Hindlimb muscle (tissue), 1 donor: Measurements from ENCODE around the gene IHH. TPM values are rescaled to one million over a fixed set of nuclear protein-coding genes. Genes with fewer than 3 reads are reported as not detected.
A peak's percentile ranks its signal among the peaks of the same experiment; 100 is the strongest.

ENCODE experiments used
- DNase-seq: peaks from one replicate; pipeline ENCODE4 v3.0.0-alpha.2; 2013
- polyA plus RNA-seq: library from polyadenylated mRNA; unstranded; fragments of 120-200 nt; gene quantifications from one replicate; pipeline ENCODE4 v1.2.1, GENCODE V29; 2013; ENCODE audit not compliant: insufficient read length

Gene IHH
- polyA plus RNA-seq, 1 donor, result not detected

DNA sequence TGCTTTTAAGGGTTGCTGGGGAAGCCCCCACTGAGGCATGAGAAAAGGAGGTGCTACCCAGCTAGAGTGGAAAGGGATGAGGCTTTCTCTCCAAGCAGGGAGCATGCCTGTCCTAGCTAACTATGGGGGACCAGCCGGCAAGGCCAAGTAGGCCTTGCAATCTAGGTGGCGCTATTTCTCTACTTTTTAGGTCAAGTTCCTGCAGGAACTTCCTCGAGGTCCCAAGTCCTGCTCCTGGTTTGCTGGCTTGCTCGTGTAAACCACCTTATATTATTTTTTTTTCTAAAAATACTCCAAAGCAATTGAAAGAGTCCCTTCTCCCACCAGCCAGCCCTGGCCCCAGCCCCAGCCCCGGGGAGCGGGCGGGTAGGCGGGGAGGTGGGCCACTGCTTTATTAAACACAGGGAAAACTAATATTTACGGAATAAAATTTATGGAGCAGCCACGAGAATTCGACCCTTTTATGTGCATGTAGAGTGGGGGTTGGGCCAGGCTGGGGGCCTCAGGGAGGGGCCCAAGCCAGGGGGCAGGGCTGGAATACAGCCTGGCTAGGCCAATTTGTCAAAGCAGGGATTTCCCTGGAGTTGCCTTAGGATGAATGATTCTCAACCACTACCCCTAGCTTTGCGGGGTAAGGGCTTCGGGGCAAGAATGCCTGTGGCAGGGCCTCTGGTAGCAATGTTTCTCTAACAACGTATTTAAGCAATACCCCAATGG lies 12.8 kb upstream of the IHH start:
- DNase-seq, result no peak

- DNase-seq, result no peak
These were observed 12.1 kb upstream of the IHH start for GRCh38 chr2:219072741-219073250.

DNA sequence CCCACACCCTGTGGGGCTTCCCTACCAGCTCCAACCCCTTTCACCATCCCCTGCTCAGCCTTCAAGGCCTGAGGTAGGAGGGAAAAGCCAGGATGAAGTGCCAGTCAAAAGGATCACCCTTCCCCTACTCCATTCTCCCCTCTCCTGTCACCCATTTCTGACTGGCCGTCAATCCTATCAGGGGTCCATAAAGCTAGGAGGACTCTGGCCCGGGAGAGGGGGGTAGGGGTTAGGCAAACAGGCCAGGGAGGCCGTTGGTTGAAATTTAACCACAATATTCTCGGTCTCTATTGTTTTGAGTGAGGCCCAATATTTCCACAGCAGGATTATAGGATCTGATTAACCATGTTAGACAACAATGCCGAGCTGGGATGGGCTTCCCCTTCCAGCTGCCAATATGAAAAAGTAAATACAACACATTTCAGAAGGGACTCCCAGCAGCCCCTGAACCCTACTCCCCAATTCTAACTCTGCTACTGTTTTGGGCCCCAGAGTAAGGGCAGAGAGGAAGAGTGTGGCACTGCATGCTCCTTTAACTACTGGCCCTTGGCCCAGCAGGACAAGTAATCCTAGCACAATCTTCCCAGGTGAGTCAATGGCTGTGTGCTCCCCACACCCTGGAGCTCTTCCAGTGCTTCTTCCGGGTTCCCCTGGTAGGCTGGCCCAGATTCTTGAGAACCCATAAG lies 10.6 kb upstream of the IHH start:
- DNase-seq, result no peak

DNA sequence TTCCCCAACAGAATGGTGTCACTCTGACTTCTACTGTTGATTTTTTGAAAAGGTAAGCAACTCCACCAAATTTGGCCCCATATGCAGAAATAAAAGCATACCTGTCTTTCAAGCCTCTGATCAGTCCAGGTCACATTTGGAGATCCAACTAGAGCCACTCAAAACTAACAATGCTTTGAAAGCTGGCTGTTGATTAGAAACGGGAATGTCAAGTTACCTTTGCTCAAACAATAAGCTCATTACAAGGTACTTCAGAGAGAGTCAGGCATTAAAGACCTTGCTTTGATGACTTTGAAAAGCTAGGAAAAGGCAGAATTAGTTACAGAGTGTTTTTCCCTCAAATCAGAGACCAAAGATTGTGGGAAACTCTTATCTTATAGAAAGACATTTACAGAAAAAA lies 4.8 kb upstream of the IHH start:
- no peak for DNase-seq

DNA sequence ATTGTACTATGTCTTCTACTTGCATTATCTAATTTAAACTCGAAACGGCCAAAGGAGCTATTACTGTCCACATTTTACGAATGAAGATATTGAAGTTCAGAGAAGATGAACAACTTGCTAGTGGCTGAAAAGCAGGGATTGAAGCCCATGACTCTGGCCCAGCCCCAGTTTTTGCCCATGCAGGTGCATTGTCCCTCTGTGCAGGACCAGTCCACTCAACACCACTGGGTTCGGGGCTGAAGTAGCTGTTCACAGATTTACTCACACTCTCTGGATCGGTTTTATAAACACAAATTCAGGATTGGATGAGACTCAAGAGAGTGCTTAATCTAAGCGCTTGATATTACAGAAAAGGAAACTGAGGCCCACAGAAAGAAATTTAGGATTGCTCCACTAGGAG lies 1.4 kb upstream of the IHH start:
- DNase-seq, result no peak

GRCh38 chr2:219059725-219060682 lies 717 bp downstream of the IHH start:
- DNase-seq, result no peak

DNA sequence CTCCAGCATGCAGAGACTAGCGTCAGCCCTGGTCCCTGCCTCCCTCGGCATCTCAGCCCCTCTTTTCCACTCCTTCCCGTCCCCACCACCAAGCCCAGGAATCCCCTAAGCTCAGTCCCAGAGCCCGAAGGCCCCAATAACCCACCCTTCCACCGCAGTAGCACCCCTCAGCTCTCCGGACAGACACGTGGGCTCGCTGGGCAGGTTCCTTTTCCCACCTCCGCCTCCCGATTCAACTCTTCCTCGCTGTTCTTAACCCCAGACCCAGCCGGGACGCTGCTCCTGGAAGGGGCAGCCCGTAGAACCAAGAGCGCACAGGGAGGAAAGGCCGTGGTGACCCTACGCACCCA lies 1.4 kb downstream of the IHH start:
- DNase-seq, result no peak

DNA sequence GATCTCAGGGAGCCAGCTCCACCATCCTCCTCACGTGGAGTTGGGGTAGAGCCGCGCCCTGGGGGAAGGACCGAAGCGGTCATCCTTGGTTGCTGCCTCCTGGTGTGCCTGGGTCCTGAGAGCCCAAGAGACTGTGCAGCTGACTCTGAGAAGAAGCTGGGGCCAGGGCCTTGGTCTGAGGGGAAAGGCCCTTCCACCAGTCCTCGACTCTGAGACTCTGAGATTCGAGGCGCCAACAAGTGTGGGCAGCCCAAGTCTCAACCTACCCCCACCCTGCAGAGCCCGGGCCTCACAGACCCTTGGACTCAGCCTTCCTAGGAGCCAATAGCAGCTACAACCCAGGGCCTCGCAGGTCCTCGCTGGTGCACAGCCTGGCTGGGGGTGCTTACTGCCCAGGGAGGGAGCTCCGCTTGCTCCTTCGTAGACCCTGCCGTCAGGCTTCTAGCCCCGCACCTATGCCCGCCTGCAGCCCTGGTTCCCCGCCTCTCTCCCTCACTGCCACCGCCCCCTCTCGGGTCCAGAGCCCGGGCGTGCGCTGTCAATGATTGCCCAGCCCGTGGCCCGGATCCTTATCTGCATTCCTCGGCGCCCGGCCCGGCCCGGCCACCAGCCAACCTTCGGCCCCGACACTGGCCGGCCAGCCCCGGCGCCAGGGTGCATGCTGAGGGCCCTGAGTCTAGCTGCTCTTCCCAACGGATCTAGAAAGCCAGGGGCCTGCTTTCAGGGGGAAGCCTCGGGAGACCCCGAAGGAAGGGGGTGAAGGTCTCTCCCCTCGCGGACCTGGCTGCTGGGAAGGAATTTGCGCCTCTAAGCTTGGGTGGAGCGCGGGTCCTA lies 2.0 kb downstream of the IHH start:
- no peak for DNase-seq

- DNase-seq, result peak; percentile 57
These were observed 2.8 kb downstream of the IHH start for GRCh38 chr2:219057709-219058540.

DNA sequence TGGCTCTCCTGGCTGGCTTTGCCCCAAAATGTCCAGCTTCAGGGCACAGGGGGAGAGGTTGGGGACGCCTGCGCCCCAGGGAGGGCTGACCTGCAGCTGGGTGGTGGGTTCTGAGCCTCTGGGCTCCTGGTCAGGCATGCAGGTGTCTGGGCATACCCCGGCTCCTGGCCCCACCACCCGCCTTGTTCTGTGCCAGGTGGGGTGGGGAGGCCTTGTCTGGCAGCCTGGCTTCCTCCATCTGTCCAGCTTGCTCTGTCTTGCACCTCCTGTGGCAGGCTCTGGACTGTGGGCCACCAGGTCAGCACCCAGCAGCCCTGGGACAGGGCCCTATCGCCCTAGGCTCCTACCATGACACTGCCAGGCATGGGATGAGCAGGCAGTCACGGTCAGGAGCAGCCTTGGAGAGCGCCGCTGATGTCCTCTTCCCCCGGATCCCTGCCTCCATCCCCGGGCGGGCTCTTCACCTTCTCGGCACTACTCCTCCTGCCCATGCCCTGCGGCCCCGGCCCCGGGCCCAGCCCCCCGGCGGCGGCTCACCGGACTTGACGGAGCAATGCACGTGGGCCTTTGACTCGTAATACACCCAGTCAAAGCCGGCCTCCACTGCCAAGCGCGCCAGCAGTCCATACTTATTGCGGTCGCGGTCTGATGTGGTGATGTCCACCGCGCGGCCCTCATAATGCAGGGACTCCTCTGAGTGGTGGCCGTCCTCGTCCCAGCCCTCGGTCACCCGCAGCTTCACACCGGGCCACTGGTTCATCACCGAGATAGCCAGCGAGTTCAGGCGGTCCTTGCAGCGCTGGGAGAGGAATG lies 3.6 kb downstream of the IHH start:
- no peak for DNase-seq

- no peak for DNase-seq
These were observed 4.4 kb downstream of the IHH start for GRCh38 chr2:219056176-219056895.

- no peak for DNase-seq
These were observed 5.5 kb downstream of the IHH start for GRCh38 chr2:219054956-219055903.

- no peak for DNase-seq
These were observed 11.4 kb downstream of the IHH start for GRCh38 chr2:219049282-219049681.

GRCh38 chr2:219045937-219046550 lies 14.7 kb downstream of the IHH start:
- peak; percentile 62 for DNase-seq

- no peak for DNase-seq
These were observed 18.0 kb downstream of the IHH start for GRCh38 chr2:219042750-219043149.

DNA sequence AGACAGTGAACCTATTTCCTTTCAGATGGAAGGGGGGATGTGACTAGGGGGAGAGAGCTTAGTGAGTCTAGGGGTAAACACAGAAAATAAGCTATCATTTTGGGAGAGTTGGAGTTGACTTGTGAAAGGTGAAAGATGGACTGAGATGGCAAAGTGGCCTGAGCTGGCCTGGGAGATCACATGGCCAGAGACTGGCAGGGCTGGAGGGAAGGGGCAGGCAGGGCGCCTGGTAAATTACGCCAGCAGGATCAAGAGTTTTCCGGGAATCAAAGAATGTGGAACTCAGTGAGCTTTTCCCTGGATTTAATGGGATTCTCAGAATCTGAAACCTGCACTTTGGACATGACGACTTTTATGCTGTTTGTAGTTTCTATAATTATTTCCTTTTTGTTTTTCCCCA lies 18.6 kb downstream of the IHH start:
- DNase-seq, result no peak

- DNase-seq, result no peak
These were observed 19.5 kb downstream of the IHH start, which contains the start of gene CFAP65 for GRCh38 chr2:219041252-219041651. TSS of gene CFAP65 (minus strand) at chr2:219041516. CDS start at chr2:219039048, 2,468 bp downstream.

- DNase-seq, result no peak
These were observed 22.1 kb downstream of the IHH start for GRCh38 chr2:219038600-219038999.
